Amniotic stem cell (primary cell): ENCODE data around the gene NPAS3.
A peak's percentile ranks its signal among the peaks of the same experiment; 100 is the strongest.

ENCODE experiments used
- DNase-seq: peaks from one replicate; lab custom pipeline; 2025; lab: John Stamatoyannopoulos, UW

NPAS3 gene

GRCh38 chr14:33642080-33642479, 703.4 kb downstream of the NPAS3 start:
- no peak for DNase-seq

- DNase-seq = no peak
These were observed 704.1 kb downstream of the NPAS3 start for GRCh38 chr14:33642691-33643244.

GRCh38 chr14:33643426-33644181, 704.9 kb downstream of the NPAS3 start:
- no peak for DNase-seq

- DNase-seq = no peak
These were observed 708.1 kb downstream of the NPAS3 start for GRCh38 chr14:33646692-33647260.

GRCh38 chr14:33647385-33647786, 708.7 kb downstream of the NPAS3 start:
- peak; percentile 51 for DNase-seq

GRCh38 chr14:33650430-33650829, 711.8 kb downstream of the NPAS3 start:
- DNase-seq = no peak

GRCh38 chr14:33652566-33653307, 714.1 kb downstream of the NPAS3 start:
- DNase-seq = no peak

GRCh38 chr14:33653308-33653695, 714.6 kb downstream of the NPAS3 start:
- no peak for DNase-seq

- DNase-seq = no peak
These were observed 716.7 kb downstream of the NPAS3 start for GRCh38 chr14:33655421-33655820.

- no peak for DNase-seq
These were observed 718.8 kb downstream of the NPAS3 start for GRCh38 chr14:33657476-33657875.

- no peak for DNase-seq
These were observed 721.6 kb downstream of the NPAS3 start for GRCh38 chr14:33660248-33660647.

- no peak for DNase-seq
These were observed 722.4 kb downstream of the NPAS3 start for GRCh38 chr14:33661101-33661500.

GRCh38 chr14:33668066-33668465, 729.4 kb downstream of the NPAS3 start:
- DNase-seq = no peak

GRCh38 chr14:33669111-33669510, 730.4 kb downstream of the NPAS3 start:
- no peak for DNase-seq

GRCh38 chr14:33670235-33670634, 731.6 kb downstream of the NPAS3 start:
- no peak for DNase-seq

GRCh38 chr14:33671556-33671955, 732.9 kb downstream of the NPAS3 start:
- DNase-seq = no peak

GRCh38 chr14:33674927-33675326, 736.2 kb downstream of the NPAS3 start:
- DNase-seq = no peak

- no peak for DNase-seq
These were observed 736.9 kb downstream of the NPAS3 start for GRCh38 chr14:33675415-33676130.

- no peak for DNase-seq
These were observed 737.5 kb downstream of the NPAS3 start for GRCh38 chr14:33676135-33676566.

- no peak for DNase-seq
These were observed 738.2 kb downstream of the NPAS3 start for GRCh38 chr14:33676891-33677290.

- no peak for DNase-seq
These were observed 739.3 kb downstream of the NPAS3 start for GRCh38 chr14:33678005-33678404.

- no peak for DNase-seq
These were observed 740.3 kb downstream of the NPAS3 start for GRCh38 chr14:33679025-33679424.
